OCI-LY1 (cell line): ENCODE data around the gene STK36.

Experiments used
- H2AFZ ChIP-seq: fragments of 200-600 bp; sonication (generic), shearing (Covaris generic); 2 replicates; pipeline ENCODE4 v1.6.0; 2014; ENCODE audit warnings: antibody characterized with exemption, mild to moderate bottlenecking, low read length
- H3F3A ChIP-seq: fragments of 200-600 bp; sonication (generic), shearing (Covaris generic); 2 replicates; pipeline ENCODE4 v1.6.0; 2014; ENCODE audit warnings: mild to moderate bottlenecking, antibody characterized with exemption, low read length, moderate library complexity; ENCODE audit not compliant: insufficient read depth
- H3K27ac ChIP-seq: fragments of 200-600 bp; sonication (generic); 2 replicates; pipeline ENCODE4 v1.5.1; 2014; ENCODE audit warnings: low read length, mixed run types, mild to moderate bottlenecking, low read depth; ENCODE audit not compliant: poor library complexity, severe bottlenecking
- H3K27me3 ChIP-seq: fragments of 200-600 bp; sonication (generic); 2 replicates; pipeline ENCODE4 v1.6.0; 2014; ENCODE audit warnings: antibody characterized with exemption, mild to moderate bottlenecking, low read length, moderate library complexity; ENCODE audit not compliant: insufficient read depth
- H3K36me3 ChIP-seq: fragments of 200-600 bp; sonication (generic); 2 replicates; pipeline ENCODE4 v1.6.1; 2014; ENCODE audit warnings: mild to moderate bottlenecking, antibody characterized with exemption, low read length, moderate library complexity, mixed read lengths; ENCODE audit not compliant: insufficient read depth
- H3K4me1 ChIP-seq: fragments of 200-600 bp; sonication (generic); 2 replicates; pipeline ENCODE4 v1.5.1; 2014; ENCODE audit warnings: mild to moderate bottlenecking, low read length, moderate library complexity; ENCODE audit not compliant: insufficient read depth, severe bottlenecking
- H3K4me2 ChIP-seq: fragments of 200-600 bp; sonication (generic), shearing (Covaris generic); 2 replicates; pipeline ENCODE4 v1.6.1; 2014; ENCODE audit warnings: low read length
- H3K4me3 ChIP-seq: fragments of 200-600 bp; sonication (generic); 2 replicates; pipeline ENCODE4 v1.5.1; 2014; ENCODE audit warnings: low read length, low read depth, mild to moderate bottlenecking, mixed read lengths; ENCODE audit not compliant: poor library complexity, severe bottlenecking
- H3K79me2 ChIP-seq: fragments of 200-600 bp; shearing (Covaris generic); 2 replicates; pipeline ENCODE4 v1.6.1; 2016; ENCODE audit warnings: mixed run types, low read length, mixed read lengths; ENCODE audit not compliant: insufficient read depth
- H3K9ac ChIP-seq: fragments of 200-600 bp; sonication (generic), shearing (Covaris generic); 2 replicates; pipeline ENCODE4 v1.6.1; 2014; ENCODE audit warnings: mild to moderate bottlenecking, low read length, mixed read lengths
- H3K9me2 ChIP-seq: fragments of 200-600 bp; sonication (generic), shearing (Covaris generic); 2 replicates; pipeline ENCODE4 v1.6.1; 2014; ENCODE audit warnings: low read depth, mild to moderate bottlenecking, low read length, mixed read lengths
- H3K9me3 ChIP-seq: fragments of 200-600 bp; shearing (Covaris generic); 2 replicates; pipeline ENCODE4 v1.6.1; 2014; ENCODE audit warnings: low read length, mixed read lengths
- H4K20me1 ChIP-seq: fragments of 200-600 bp; sonication (generic), shearing (Covaris generic); 2 replicates; pipeline ENCODE4 v1.6.0; 2016; ENCODE audit warnings: mild to moderate bottlenecking, low read length; ENCODE audit not compliant: insufficient read depth
- CTCF ChIP-seq: fragments of 200-600 bp; sonication (generic), shearing (Covaris generic); IDR thresholded peaks from 2 replicates; pipeline ENCODE4 v1.5.1; 2017; ENCODE audit warnings: mild to moderate bottlenecking, antibody characterized with exemption, low read length, moderate library complexity, mixed read lengths
- EZH2 ChIP-seq: fragments of 200-600 bp; sonication (generic), shearing (Covaris generic); IDR thresholded peaks from 2 replicates; pipeline ENCODE4 v1.8.0; 2017; ENCODE audit warnings: borderline replicate concordance, mixed run types, mild to moderate bottlenecking, antibody characterized with exemption, low read length, moderate library complexity, mixed read lengths

STK36 gene

GRCh38 chr2:218727502-218728165 lies 55.7 kb downstream of the STK36 start:
- Histone ChIP-seq H3K9me3 (peaks cover 7% of the 10 kb centered on the region), H3K27me3 (no peaks in the 10 kb centered on the region)

GRCh38 chr2:218729640-218730039 lies 57.8 kb downstream of the STK36 start:
- H3K4me1 ChIP-seq, result no peaks in the 10 kb centered on the region
- no peak overlapping the region for H3K4me3 ChIP-seq
- peaks cover 7% of the 10 kb centered on the region for H3K9me3 ChIP-seq
- no peaks in the 10 kb centered on the region for H3K27me3 ChIP-seq
- no peak overlapping the region for H3K27ac ChIP-seq
- H3K9ac ChIP-seq, result no peak overlapping the region
- no peaks in the 10 kb centered on the region for H3K9me2 ChIP-seq
- H3K4me2 ChIP-seq, result no peak overlapping the region
- no peak for TF ChIP-seq EZH2
- TF ChIP-seq CTCF, result no peak
- H3F3A ChIP-seq, result no peaks in the 10 kb centered on the region
- H2AFZ ChIP-seq, result no peak overlapping the region
- peaks cover 11% of the 10 kb centered on the region for H3K79me2 ChIP-seq
- H4K20me1 ChIP-seq, result no peaks in the 10 kb centered on the region
- peaks cover 50% of the 10 kb centered on the region for H3K36me3 ChIP-seq

More at GRCh38 chr2:218727502-218728165, 55.7 kb downstream of the STK36 start:
- Histone ChIP-seq H3K27ac (no peak overlapping the region), H3K36me3 (peaks cover 40% of the 10 kb centered on the region), H3K4me3 (no peak overlapping the region), H3K9ac (no peak overlapping the region), H2AFZ (no peak overlapping the region), H3F3A (no peaks in the 10 kb centered on the region), H3K4me1 (no peaks in the 10 kb centered on the region), H3K79me2 (peaks cover 19% of the 10 kb centered on the region), H3K9me2 (no peaks in the 10 kb centered on the region), H3K4me2 (no peak overlapping the region), H4K20me1 (no peaks in the 10 kb centered on the region)
- TF ChIP-seq CTCF (peak; percentile 42), EZH2 (no peak)

GRCh38 chr2:218732052-218732760 lies 60.3 kb downstream of the STK36 start:
- no peak for TF ChIP-seq EZH2
- TF ChIP-seq CTCF, result no peak
- H3K9ac ChIP-seq, result no peak overlapping the region
- H3K4me2 ChIP-seq, result no peak overlapping the region
- no peak overlapping the region for H3K27ac ChIP-seq
- no peaks in the 10 kb centered on the region for H3K9me3 ChIP-seq
- H4K20me1 ChIP-seq, result no peaks in the 10 kb centered on the region
- H3K27me3 ChIP-seq, result no peaks in the 10 kb centered on the region
- no peaks in the 10 kb centered on the region for H3K4me1 ChIP-seq
- H3K9me2 ChIP-seq, result no peaks in the 10 kb centered on the region
- no peak overlapping the region for H3K4me3 ChIP-seq
- H3K36me3 ChIP-seq, result peaks cover 41% of the 10 kb centered on the region
- no peak overlapping the region for H2AFZ ChIP-seq
- H3F3A ChIP-seq, result no peaks in the 10 kb centered on the region
- no peaks in the 10 kb centered on the region for H3K79me2 ChIP-seq
